GM20431 (cell line): ENCODE results near the gene IRF8.
"Not testable (repeated sequence)": the region's sequence is repeated elsewhere in the genome, so short reads cannot be mapped to it uniquely, and the experiment has no call there.

Source experiments
- in situ Hi-C: fragments of 300-500 bp; cut with MseI, MboI; formaldehyde crosslinking; loops from one replicate; pipeline ENCODE4 v1.15.0; 2020; ENCODE audit warnings: low sequenced_read_pairs; ENCODE audit not compliant: unreplicated experiment

IRF8 gene

DNA sequence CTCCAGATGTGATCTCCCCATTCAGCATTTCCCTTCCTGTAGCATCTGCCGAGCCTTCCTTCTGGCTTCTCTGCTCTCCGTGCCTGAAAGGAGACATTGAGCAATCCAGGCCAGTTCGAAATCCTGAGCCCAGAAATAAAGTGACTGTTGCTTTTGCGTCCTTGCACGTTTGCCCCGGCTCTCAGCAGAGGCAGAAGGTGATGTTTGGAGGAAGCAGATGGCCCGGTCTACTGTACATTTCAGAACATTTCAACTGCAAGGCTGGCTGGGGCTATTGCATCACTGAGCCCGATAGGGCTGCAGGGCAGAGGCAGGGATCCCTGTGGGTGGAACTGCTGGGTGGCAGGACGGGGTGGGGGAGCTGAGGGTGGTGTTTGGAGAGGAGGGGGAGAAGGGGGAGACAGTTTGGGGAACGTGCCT, 29.4 kb downstream of the IRF8 start:
- in situ Hi-C loops = no loop called here

DNA sequence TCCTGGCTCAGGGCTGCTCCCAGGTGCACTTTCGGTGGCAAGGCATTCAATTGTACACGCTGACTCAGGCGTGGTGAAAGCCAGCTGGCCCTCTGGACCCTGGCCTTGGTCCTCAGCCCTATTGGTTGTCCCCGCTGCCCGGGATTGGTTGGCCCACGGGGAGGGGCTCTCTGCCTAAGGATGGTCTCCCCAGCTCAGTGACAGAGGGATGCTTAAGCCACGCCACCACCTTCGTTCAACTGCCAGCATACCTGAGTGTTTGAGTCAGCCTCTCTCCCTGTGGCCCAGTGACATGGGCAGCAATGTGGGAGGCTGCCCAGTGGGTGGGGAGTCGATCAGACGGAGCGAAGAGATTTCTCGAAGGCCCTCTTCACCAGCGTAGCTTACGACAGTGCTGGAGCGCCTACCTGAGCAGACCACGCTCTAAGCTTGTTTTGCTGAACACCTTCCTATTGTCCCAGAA, 30.3 kb downstream of the IRF8 start:
- in situ Hi-C loops = no loop called here

DNA sequence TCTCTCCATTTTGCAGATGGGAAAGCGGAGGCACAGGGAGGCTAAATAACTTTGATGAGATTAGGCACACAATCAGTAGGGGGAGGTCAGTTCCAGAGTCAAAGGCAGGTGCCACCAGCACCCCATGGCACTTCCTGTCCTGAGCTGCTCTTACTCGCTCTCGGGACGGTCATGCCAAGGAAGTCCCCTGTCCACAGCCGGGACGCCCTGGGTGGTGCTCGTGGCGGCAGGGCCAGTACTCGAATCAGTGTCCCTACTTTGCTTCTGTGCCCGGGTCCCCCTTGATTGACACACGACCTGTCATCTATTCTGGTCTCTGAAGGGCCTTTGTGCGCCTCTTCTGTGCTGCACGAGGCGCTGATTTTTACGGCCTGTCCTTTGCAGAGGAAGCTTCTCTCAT, 31.3 kb downstream of the IRF8 start:
- in situ Hi-C loops = no loop called here

DNA sequence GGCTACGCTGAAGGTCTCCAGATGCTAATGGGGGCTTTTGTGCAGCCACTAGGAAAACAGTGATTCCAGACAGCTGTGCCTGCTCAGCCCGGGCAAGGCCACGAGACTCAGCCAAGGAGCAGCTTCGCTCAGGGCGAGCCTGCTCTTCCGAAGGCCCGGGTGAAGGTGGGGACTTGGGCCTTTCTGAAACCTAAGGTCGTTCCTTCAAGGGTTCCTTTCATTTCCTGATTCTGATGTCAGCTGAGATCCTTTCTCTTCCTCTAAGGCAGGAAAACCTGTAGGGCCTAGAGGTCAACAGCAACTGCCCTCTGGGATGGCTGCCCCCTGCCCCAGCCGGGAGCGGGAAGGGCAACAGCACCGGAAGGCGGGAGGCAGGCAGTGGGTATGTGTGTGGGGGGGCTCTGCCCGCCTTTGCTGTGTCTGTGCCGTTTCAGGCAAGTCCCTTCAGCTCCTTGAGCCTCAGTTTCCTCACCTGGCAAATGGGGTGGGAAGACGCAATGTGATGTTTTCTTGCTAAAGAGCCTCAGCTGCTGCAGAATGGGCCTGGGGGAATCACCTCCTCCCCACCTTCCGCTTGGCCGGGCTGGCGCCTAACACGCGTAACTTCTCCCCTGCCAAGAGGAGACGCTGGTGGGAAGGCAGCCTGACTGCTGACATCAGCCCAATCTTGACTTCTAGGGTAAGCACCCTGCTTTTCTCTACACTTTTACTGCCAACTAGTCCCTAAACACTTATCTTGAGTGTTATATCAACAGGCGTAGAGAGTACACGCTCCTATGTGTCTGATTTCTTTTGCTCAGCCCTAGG, 32.8 kb downstream of the IRF8 start:
- in situ Hi-C loops = no loop called here

DNA sequence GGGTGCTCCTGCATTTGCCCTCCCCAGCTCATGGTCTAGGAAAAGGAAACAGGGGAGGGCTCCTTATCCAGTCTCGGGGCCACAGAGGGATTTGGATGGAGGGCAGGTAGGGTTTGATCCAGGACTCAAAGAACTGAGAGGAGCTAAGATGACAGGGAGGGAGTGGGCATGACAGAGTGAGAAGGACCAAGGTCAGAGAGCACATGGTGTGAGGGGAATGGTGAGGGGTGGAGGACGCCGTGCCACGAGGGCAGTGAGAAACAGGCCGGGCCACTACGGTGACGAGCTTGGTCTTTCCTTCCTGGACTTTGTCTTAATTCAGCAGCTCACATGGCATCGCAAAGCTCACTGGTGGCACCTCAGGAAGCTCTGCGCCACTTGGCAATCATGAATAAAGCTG, 35.2 kb downstream of the IRF8 start:
- in situ Hi-C loops = no loop called here

DNA sequence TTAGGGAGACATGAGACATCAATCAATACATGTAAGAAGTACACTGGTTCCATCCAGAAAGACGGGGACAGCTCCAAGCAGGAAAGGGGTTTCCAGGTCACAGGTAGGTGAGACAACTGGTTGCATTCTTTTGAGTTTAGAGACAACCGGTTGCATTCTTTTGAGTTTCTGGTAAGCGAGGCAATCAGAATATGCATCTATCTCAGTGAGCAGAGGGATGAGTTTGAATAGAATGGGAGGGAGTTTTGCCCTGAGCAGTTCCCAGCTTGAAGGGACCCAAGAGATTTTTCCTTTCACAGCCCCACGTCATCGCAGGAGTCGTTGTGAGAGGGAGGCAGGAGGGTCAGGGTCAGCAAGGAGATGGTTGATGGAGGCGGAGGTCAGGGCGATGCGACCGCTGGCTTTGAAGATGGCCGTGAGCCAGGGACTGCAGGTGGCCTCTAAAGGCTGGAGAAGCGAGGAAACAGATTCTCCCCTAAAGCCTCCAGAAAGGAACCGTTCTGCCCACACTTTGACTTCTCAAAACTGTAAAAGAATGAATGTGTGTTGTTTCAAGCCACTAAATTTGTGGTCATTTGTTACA, 36.5 kb downstream of the IRF8 start:
- in situ Hi-C loops = no loop called here

DNA sequence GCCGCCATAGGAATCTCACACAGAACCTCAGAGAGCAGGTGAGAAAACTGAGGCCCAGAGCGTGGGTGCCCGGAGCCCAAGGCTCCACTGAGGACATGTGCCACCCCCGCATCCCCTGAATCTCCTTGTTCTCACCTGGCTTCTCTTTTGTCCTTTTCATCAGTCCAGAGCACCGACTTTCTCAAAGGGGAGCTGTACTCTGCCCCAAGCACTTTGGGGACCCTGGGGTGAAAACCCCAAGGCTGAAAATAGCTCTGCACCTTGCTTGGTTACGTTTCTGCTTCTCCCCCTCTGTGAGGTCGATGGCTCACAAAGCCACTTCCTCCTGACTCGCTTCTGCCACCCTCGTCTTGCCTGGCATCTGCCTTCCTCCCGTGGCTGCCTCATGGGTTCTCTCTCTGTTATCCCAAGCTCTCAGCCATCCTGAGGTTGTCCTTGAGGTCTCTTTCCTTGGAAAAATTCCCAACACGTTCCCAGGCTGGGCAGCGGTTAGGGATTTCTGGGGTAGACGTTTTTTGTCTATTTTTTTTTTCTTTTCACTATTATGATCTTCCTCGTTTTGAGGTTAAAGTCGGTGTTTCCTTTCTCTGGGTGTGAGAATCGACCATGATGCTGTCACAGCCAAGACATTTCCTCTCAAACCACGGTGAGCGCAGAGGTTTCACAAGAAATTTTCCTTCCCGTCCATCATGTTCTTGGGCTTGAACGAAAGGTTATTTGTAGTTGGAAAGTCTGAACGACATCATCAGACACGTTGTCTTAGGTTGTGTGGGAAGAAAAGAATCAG, 37.2 kb downstream of the IRF8 start:
- in situ Hi-C loops = no loop called here

DNA sequence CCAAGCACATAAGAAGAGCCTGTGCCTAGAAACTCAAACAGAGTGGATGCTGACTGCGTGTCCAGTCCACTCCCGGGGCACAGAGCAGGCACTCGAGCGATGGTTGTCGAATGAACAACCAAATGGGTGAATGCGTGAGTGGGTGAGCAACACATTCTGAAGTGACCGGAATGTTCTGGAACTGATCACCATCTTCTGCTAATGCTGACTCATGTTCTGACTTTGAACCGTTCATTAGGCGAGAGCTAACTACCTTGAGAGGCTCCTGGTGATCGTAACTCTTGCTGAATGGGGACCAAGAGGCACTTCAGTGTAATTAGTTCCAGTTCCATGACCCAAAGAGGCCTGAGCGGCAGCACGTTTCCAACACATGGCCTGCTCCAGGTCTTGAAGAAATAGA, 37.9 kb downstream of the IRF8 start:
- in situ Hi-C loops = no loop called here

DNA sequence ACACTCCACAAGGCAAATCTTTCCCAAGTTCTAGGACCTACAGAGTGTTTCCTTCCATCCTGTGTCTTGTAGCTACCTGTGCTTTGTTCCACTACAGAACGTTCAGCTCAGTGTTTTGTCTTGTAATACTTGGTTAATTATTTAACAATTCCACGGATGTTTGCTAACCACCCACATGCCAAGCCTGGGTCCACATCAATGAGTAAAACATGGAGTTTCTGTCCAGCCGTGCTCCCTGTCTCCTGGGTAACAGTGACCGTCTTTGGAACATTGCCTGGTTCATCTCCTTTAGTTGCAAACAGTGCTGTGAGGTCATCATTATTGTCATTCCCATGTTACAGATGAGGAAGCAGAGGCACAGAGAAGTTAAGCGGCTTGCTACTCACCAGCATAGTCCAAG, 41.3 kb downstream of the IRF8 start:
- in situ Hi-C loops = no loop called here

DNA sequence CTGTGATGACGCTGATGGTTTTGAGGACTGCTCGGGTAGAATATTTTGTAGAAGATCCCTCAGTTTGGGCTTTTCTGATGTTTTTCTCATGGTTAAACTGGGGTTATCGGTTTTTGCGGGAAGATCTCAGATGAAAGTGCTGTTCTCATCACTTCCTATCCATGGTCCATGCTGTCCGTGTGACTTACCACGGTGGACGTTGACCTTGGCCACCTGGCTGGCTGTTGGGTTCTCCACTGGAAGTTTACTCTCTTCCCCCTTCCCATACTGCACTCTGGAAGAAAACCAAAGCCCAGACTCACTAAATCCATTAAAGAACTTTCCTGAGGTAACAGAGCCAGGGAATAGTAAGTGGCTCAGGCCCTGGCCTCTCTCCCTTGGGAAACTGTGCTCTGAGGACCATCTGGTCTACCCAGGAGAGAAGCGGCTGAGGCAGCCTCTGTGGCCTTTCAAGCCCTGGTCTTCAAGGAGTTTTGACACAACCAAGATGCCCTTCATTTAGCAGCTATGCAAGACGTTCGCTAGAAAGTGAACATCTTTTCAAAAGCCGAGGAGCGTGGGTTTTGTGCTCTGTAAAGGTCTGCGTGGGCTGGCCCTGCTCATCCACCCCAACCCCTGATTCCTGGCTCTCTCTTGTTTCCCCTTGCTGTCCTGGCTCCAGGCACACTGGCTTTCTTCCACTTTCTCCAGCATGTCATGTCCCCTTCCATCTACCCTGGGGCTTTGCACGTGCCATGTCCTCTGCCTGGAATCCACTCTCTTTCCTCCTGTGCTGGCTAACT, 43.1 kb downstream of the IRF8 start:
- in situ Hi-C loops = no loop called here

DNA sequence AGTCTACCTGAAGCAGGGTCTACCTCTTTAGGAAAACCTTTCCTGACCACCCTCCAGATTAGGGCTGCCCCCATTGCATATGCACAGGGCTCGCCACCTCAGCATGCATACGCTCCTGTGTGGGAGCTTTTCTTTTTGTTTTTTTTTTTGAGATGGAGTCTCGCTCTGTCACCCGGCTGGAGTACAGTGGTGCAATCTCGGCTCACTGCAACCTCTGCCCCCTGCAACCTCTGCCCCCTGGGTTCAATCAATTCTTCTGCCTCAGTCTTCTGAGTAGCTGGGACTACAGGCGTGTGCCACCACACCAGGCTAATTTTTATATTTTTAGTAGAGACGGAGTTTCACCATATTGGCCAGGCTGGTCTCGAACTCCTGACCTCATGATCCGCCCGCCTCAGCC, 43.7 kb downstream of the IRF8 start:
- in situ Hi-C loops = not testable (repeated sequence)

DNA sequence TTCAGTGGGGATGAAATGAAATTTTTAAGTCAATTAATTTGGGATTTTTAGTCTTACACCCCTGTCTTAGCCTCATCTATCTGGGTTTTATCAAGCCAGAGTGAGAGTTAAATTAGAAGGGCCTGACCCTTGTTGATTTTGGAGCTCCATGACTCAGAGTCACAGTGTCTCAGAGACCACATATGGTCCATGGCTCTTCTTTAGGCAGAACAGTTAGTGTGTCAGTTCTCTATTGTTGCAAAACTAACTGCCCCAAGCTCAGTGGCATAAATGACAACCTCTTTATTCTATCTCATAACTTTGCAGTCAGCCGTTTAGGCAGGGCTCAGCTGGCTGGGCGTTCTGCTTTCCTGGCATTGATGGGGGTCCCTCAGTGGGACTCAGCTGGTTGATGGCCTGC, 44.7 kb downstream of the IRF8 start:
- in situ Hi-C loops = no loop called here

DNA sequence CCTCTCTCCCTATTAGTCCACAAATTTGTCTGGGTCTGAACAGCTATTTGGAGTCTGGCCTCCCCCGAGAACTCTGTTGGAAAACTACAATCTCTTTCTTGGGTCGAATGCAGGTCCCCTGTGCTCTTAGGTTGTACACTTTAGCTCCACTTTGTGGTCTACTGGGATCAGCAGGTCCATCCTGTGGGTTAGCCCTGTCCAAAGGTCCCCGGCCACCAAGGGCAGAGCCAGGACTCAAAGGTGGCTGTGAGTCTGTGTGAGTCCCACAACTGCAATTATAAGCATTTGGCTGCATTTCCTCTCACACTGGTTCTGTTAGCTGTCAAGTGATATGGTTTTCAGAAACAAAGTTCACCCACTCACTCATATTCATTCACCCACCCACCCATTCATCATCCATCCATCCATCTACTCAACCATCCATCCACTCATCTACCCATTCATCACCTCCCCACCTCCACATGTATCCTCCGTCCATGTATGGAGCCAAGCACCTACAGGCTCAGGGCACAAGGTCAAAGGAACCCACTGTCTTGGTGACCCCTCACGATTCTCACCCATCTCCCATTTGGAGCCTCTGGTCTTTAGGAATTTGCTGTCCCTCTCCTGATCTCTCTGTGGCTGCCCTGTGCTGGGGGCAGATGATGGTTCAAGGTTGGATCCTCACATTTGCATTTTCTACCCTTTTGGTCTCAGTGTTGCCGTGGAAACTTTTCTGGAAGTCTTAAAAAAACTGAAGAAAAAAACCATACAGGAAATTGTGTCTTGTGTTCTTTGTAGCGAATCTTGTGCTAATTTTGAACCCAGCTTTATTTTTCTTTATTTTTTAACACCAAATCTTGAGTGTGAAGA, 45.8 kb downstream of the IRF8 start:
- in situ Hi-C loops = no loop called here

DNA sequence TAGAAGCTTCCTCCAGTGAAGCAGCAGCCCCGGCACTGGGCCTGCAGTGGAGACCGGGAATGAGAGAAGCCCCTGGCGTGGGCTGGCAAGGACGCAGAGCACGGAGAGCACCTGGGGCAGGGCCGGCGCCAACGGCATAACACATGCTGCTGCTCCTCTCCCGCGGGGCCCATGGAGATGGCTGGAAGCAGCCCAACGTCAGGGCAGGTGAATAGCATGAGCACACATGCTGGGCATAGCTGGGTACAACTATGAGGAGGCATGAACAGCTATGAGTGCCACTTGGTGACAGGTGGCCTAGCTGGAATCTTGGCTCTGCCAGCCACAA, 46.4 kb downstream of the IRF8 start:
- in situ Hi-C loops = no loop called here

DNA sequence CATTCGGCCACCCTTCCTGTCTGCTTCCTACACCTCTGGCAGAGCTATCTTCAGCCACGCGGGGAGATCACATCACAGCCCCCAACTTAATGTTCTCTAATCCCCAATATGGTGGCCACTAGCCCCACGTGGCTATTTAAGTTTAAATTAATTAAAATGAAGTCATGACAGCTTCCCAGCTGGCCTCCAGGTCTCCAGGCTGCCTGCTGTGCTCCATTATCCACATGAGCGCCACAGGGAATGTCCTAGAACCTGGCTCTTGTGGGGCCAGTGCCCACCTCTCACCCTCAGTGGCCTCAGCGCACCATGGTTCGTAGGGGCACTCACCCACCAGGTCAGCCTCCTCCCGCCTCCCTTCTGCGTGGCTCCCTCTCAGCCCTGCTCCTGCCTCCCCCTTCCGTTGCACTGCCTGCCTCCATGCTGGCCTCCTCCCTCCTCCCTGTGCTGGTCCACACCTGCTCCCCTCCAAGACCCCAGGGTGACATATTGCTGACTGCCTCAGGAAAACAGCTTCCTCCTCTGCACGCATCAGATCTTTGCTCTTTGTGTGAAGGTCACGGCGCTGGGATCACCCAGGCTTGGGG, 47.7 kb downstream of the IRF8 start:
- in situ Hi-C loops = no loop called here

DNA sequence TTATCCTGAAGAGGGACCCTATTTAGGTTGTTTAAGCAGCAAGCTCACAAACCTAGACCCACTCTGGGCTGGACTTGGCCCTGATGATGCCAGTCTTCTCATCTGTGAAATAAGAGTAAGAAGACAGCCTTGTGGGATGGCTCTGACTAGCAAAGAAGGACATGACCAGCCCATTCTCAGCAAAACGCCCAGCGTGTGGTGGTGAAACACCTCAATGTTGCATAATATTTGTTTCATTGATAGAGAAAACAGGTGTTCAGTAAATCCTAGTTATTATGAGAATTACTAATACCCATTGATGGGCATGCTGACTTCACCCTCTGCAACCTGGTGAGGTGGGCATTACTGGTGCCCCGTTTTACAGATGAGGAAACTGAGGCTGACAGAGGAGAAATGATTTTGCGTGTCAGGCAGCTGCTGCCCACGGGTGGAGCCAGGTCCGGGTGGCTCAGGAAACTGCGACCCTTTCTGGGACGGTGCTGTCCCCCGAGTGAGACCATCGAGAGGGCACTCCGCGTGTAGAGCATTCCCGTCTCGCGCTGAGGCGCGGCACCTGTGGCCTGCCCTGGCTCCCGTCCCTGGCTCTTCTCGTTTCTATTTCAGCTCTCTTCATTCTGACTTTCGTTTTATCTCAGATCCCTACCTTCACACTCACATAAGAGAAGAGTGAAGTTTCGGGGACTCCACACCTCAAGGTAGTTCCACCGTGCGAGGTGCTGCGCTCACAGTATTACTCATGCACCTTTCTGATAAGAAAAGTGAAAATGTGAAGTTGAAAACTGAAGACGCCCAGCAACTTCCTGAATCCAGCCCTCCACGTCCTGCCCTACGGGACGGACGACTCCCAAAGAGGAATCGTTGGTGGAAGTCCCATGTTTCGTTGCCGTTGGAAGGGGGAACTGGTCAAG, 48.5 kb downstream of the IRF8 start:
- in situ Hi-C loops = no loop called here

DNA sequence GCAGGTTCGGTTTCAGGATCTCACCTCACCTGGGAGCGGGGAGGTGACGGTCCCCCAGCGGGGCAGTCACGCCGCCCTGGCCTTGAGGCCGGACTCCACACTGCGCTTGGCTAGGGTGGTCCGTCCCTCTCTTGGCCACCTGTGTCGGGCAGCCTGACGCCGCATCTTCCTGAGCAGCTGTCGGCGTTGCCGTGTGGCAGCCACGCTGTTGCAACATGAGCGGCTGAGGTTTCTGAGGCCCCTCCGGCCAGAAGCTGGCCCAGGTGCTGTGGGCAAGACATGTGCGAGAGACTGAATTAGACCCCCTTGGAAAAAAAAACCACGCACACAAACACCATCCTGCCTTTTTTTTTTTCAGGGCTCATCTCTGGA, 49.2 kb downstream of the IRF8 start:
- in situ Hi-C loops = no loop called here

DNA sequence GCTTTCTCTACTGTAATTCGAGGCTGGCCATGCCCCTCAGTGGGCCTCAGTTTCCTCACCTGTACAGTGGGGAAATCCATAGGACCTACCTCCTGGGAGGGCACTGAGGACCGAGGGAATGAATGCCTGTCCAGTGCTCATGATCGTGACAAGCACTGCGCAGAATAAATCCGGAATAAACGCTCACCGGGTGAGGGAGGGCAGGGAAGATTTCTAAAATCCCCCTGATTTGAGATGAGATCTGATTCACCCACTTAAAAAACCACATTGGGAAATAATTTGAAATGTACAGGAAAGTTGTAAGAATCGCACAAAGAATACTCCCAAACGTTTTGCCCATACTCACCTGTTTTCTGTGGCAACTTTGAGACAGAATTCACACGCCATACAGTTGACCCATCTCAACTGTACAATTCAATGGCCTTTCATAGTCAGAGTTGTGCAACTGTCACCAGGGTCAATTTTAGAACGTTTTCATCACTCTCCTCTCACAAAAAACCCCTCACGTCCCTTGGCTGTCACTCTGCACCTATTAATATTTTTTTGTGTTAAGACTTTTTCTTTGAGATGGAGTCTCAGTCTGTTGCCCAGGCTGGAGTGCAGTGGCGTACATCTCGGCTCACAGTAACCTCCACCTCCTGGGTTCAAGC, 49.8 kb downstream of the IRF8 start:
- in situ Hi-C loops = no loop called here
